ENCODE results near the gene PAX2. TPM values are rescaled to one million over a fixed set of nuclear protein-coding genes. Genes with fewer than 3 reads are reported as not detected.

Gene PAX2
- total RNA-seq, 2 donors from 2014 or later = 0.93 to 0.99 TPM

DNA sequence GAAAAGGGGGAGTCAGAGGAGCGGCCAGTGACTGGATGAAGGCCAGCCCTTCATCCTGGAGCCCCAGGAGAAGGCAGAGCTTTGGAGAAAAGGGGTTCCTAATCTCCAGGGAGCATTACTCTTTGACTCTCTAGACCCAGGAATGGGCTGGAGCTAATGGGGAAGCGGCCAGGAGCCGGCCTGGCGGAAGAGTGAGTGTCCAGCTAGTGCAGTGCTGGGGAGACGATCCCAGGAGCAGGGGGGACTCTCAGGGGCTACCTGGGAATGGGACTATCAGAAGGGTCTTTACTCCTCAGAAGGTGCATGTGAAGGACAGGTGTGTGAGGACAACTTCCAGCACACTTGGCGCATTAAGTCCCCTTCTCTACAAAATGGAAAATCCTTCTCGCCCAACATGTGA, 2.4 kb upstream of the PAX2 start:
- H3K4me3 ChIP-seq (ENCODE audit: low read length) = no peak overlapping the region
- peak; percentile 53 for DNase-seq
- H3K4me1 Mint-ChIP-seq = peaks cover 32% of the 10 kb centered on the region
- TF ChIP-seq, protein P1, sequence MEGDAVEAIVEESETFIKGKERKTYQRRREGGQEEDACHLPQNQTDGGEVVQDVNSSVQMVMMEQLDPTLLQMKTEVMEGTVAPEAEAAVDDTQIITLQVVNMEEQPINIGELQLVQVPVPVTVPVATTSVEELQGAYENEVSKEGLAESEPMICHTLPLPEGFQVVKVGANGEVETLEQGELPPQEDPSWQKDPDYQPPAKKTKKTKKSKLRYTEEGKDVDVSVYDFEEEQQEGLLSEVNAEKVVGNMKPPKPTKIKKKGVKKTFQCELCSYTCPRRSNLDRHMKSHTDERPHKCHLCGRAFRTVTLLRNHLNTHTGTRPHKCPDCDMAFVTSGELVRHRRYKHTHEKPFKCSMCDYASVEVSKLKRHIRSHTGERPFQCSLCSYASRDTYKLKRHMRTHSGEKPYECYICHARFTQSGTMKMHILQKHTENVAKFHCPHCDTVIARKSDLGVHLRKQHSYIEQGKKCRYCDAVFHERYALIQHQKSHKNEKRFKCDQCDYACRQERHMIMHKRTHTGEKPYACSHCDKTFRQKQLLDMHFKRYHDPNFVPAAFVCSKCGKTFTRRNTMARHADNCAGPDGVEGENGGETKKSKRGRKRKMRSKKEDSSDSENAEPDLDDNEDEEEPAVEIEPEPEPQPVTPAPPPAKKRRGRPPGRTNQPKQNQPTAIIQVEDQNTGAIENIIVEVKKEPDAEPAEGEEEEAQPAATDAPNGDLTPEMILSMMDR (conservative IDR thresholded peaks at IDR 0.05) = no peak
- no peak overlapping the region for H3K27ac Mint-ChIP-seq
- no peaks in the 10 kb centered on the region for H3K9me3 ChIP-seq (ENCODE audit: control insufficient read depth, low read length)
- H3K27me3 Mint-ChIP-seq (ENCODE audit: insufficient read depth) = peaks cover 96% of the 10 kb centered on the region
- no peak overlapping the region for H3K27ac ChIP-seq (ENCODE audit: low read depth, low read length)
- WGBS, 2 experiments (ENCODE audit: insufficient coverage in 1 of 2, insufficient read length in 1 of 2) = 16 to 18% methylated on average over 6 to 7 of the region's 7 CpGs
- peaks cover 97% of the 10 kb centered on the region for H3K27me3 ChIP-seq (ENCODE audit: control insufficient read depth, insufficient read depth, low read length, poor library complexity, severe bottlenecking)
- H3K4me3 Mint-ChIP-seq = no peak overlapping the region
- no peaks in the 10 kb centered on the region for H3K36me3 ChIP-seq (ENCODE audit: control insufficient read depth, insufficient read depth, low read length)
- H3K9me3 Mint-ChIP-seq = no peaks in the 10 kb centered on the region
- H3K9ac ChIP-seq (ENCODE audit: extremely low read depth, low read length, poor library complexity, severe bottlenecking) = no peak overlapping the region
- H3K4me1 ChIP-seq (ENCODE audit: control insufficient read depth, insufficient read depth, low read length) = peaks cover 18% of the 10 kb centered on the region
- no peaks in the 10 kb centered on the region for H3K36me3 Mint-ChIP-seq (ENCODE audit: low read depth)

DNA sequence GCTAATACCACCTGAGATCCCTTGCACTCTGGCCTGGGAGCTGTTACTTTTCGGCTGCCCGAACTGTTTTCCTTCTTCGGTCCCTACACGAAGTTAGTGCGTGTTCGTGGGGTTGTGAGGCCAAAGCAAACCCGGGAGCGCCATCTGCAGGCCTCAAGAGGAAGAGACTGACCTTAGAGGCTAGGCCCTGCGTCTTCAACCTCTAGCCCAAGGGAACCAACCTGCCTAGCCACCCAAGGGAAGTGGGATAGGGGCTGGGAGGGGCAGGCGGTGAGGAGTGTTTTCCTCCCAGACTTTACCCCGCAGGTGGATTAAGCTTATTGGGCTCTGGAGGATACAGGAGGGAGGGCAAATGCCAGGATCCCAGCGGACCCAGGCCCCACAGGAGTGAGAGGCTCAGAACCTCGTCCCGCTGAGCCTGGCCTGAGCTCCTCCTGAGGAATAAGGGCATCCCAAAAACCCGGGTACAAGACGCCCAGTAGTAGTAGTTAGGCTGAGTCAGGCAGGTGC, 1.7 kb upstream of the PAX2 start:
- no peaks in the 10 kb centered on the region for H3K36me3 Mint-ChIP-seq (ENCODE audit: low read depth)
- Histone ChIP-seq H3K36me3 (ENCODE audit: control insufficient read depth, insufficient read depth, low read length) (no peaks in the 10 kb centered on the region), H3K27me3 (ENCODE audit: control insufficient read depth, insufficient read depth, low read length, poor library complexity, severe bottlenecking) (peaks cover 97% of the 10 kb centered on the region), H3K27ac (ENCODE audit: low read depth, low read length) (no peak overlapping the region), H3K9me3 (ENCODE audit: control insufficient read depth, low read length) (no peaks in the 10 kb centered on the region), H3K9ac (ENCODE audit: extremely low read depth, low read length, poor library complexity, severe bottlenecking) (no peak overlapping the region), H3K4me1 (ENCODE audit: control insufficient read depth, insufficient read depth, low read length) (peaks cover 18% of the 10 kb centered on the region), H3K4me3 (ENCODE audit: low read length) (peak overlapping the region; percentile 73)
- peaks cover 96% of the 10 kb centered on the region for H3K27me3 Mint-ChIP-seq (ENCODE audit: insufficient read depth)
- H3K4me3 Mint-ChIP-seq = peak overlapping the region; percentile 58
- TF ChIP-seq, protein P1 (conservative IDR thresholded peaks at IDR 0.05) = peak; percentile 91
- no peaks in the 10 kb centered on the region for H3K9me3 Mint-ChIP-seq
- no peak overlapping the region for H3K27ac Mint-ChIP-seq
- H3K4me1 Mint-ChIP-seq = peaks cover 29% of the 10 kb centered on the region
- peak; percentile 84 for DNase-seq
- WGBS, 2 experiments (ENCODE audit: insufficient coverage in 1 of 2, insufficient read length in 1 of 2) = 0 to 2% methylated on average over 3 to 16 of the region's 16 CpGs

- Histone ChIP-seq H3K27me3 (ENCODE audit: control insufficient read depth, insufficient read depth, low read length, poor library complexity, severe bottlenecking) (peaks cover 97% of the 10 kb centered on the region), H3K4me1 (ENCODE audit: control insufficient read depth, insufficient read depth, low read length) (peaks cover 18% of the 10 kb centered on the region), H3K36me3 (ENCODE audit: control insufficient read depth, insufficient read depth, low read length) (no peaks in the 10 kb centered on the region), H3K27ac (ENCODE audit: low read depth, low read length) (no peak overlapping the region), H3K9ac (ENCODE audit: extremely low read depth, low read length, poor library complexity, severe bottlenecking) (no peak overlapping the region), H3K4me3 (ENCODE audit: low read length) (peak overlapping the region; percentile 73), H3K9me3 (ENCODE audit: control insufficient read depth, low read length) (no peaks in the 10 kb centered on the region)
- Mint-ChIP-seq H3K4me1 (peaks cover 35% of the 10 kb centered on the region), H3K36me3 (ENCODE audit: low read depth) (no peaks in the 10 kb centered on the region), H3K9me3 (no peaks in the 10 kb centered on the region), H3K4me3 (peak overlapping the region; percentile 58), H3K27me3 (ENCODE audit: insufficient read depth) (peaks cover 96% of the 10 kb centered on the region), H3K27ac (no peak overlapping the region)
- DNase-seq = peak; percentile 71
- TF ChIP-seq, protein P1 (conservative IDR thresholded peaks at IDR 0.05) = no peak
- WGBS, 2 experiments (ENCODE audit: insufficient coverage in 1 of 2, insufficient read length in 1 of 2) = 0 to 2% methylated on average over 15 to 64 of the region's 65 CpGs
Observed at GRCh38 chr10:100744136-100744986, 1.0 kb upstream of the PAX2 start.

All from endodermal cell (in vitro differentiated cells).